SHP77 (cell line): Measurements from ENCODE around the gene ZNF730.
"Not testable (repeated sequence)": the region's sequence is repeated elsewhere in the genome, so short reads cannot be mapped to it uniquely, and the experiment has no call there.

Experiments
- DNase-seq, 2 experiments: peaks; one replicate each; lab custom pipeline; 2025; lab: John Stamatoyannopoulos, UW

The ZNF730 gene

DNA sequence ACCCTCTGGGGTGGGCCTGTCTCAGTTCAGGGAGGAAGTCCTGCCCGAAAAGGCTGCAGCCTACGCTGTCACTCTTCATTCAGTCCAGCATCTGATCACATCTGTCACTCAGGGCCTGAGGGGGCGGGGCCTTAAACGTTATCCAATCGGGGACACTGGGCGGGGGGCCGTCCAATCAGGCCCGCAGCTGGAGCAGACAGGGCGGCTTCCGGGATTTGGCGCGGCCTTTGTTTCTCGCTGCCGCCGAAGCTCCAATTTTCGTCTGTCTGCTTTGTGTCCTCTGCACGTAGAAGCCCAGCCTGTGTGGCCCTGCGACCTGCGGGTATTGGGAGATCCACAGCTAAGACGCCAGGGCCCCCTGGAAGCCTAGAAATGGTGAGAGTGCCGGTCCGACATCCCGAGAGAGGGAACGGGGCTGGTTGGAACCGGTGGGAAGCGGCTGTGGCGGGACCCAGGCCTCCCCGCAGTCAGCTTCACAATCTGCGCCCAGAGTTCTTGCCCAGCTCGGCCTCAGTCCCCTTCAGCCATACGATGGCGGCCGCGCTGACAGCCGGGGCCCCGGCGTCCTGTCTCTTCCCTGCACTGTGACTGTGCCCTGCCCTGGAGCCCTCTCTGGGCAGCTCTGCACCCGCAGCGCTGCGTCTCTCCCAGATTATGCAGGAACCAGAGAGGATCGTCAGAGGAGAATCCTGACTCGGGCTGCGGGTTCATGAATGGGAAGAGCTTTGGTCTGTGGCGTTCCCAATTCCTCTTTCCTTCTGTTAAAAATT lies at the start of gene ZNF730:
Gene ZNF730, plus strand, starts transcription at position 224 of the 770 bp plus-strand sequence. Its CDS starts 149 bp downstream, at position 373.
- peak in 1 of 2 experiments; percentile 14 for DNase-seq

- DNase-seq = no peak
Measured at GRCh38 chr19:23070353-23071146, 46.3 kb upstream of the ZNF730 start.

GRCh38 chr19:23071147-23071511 lies 45.7 kb upstream of the ZNF730 start:
- no peak for DNase-seq

DNA sequence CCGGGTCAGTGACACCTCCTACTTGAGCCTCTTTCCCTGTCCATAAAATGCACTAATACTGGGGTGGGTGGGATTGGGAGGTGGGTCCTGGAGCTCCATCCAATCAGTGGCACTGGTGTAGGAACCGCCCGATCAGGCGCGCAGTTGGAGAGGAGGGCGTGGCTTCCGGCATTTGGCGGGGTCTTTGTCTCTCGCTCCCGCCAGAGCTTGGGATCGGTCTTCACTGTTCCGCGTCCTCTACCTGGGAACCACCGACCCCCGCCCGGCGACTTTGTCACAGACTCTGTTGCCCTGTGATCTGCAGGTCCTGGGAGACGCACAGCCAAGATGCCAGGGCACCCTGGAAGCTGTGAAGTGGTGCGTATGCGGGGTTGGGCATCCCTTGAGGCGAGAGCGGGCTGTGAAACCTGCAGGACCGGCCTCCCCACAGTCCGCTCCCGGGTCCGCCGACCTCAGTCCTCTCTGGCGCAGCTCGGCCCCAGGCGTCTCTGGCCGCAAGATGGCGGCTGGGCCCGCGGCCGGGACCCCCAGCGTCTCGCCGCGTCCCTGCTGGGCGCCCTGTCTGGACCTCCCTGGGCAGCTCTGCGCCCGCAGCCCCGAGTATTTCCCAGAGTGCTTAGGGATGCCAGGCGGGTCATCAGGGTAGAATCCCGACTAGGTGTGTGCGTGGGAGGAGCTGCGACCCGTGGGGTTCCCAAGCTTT lies 41.6 kb upstream of the ZNF730 start:
- no peak for DNase-seq

- not testable (repeated sequence) for DNase-seq
Measured at GRCh38 chr19:23077776-23078175, 39.0 kb upstream of the ZNF730 start.

DNA sequence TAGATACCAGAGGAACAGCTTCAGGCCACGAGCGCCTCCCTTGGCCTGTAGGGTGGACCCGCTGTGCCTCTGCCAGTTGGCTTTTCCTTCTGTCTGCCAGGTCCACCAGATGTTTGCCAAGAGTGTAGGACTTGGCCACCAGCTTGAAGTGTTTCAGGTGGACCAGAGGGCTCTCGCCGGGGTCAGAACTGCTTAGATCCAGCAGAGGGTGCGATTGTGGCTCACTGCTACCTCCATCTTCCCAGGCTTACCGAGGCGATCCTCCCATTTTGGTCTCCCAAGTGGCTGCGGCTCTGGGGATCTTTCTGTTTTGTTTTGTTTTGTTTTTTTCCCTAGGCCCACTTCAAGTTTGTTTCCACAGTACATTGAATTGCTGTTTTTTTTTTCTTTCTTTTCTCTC lies 23.0 kb upstream of the ZNF730 start:
- DNase-seq = no peak

GRCh38 chr19:23095418-23095817 lies 21.4 kb upstream of the ZNF730 start:
- DNase-seq = no peak

- DNase-seq = no peak
Measured at GRCh38 chr19:23098286-23098685, 18.5 kb upstream of the ZNF730 start.

GRCh38 chr19:23098988-23099387 lies 17.8 kb upstream of the ZNF730 start:
- no peak for DNase-seq

GRCh38 chr19:23099966-23100365 lies 16.9 kb upstream of the ZNF730 start:
- DNase-seq = no peak

- DNase-seq = no peak
Measured at GRCh38 chr19:23101241-23101640, 15.6 kb upstream of the ZNF730 start.

DNA sequence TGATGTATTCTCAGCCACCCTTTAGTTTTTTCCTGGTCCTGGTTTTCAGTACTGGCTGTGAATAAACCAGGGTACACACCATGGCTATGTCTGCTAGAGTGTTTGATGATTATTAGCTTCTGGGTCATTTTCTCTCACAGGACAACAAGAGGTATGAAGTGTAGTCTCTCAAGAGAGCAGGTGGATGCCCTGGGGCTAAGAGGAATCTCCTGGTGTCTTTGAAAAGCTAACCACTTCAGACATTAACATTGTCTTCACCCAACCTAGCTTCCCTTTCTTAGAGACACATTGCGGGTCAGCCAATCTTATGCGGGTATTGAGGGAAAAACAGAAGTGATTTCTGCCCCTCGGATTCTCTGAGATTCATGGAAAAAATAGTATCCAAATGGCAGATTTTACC lies 1.6 kb downstream of the ZNF730 start:
- no peak for DNase-seq

DNA sequence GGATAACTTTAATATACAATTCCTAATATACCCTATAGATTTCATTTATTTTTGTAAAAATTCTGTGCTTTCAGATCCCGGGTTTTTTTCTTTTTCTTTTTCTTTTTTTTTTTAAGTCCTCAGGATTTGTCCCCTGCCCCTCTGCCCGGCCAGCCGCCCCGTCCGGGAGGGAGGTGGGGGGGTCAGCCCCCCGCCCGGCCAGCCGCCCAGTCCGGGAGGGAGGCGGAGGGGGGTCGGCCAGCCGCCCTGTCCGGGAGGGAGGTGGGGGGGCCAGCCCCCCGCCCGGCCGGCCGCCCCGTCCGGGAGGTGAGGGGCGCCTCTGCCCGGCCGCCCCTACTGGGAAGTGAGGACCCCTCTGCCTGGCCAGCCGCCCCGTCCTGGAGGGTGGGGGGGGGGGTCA lies 17.4 kb downstream of the ZNF730 start:
- not testable (repeated sequence) for DNase-seq

DNA sequence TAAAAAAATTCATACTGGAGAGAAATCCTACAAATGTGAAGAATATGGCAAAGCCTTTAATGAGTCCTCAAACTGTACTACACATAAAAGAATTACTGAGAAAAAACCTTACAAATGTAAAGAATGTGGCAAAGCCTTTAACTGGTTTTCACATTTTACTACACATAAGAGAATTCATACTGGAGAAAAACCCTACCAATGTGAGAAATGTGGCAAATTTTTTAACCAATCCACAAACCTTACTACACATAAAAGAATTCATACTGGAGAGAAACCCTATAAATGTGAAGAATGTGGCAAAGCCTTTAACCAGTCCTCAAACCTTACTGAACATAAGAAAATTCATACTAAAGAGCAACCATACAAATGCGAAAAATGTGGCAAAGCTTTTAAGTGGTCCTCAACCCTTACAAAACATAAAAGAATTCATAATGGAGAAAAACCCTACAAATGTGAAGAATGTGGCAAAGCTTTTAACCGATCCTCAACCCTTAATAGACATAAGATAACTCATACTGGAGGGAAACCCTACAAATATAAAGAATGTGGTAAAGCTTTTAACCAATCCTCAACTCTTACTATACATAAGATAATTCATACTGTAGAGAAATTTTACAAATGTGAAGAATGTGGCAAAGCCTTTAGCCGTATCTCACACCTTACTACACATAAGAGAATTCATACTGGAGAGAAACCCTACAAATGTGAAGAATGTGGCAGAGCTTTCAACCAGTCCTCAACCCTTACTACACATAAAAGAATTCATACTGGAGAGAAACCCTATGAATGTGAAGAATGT lies 29.0 kb downstream of the ZNF730 start:
- DNase-seq = no peak

DNA sequence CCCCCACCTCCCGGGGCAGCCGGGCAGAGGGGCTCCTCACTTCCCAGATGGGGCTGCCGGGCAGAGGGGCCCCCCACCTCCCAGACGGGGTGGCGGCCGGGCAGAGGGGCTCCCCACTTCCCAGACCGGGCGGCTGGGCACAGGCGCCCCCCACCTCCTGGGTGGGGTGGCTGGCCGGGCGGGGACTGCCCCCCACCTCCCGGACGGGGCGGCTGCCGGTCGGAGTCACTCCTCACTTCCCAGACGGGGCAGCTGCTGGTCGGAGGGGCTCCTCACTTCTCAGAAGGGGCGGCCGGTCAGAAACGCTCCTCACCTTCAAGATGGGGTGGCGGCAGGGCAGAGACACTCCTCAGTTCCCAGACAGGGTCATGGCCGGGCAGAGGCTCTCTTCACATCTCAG lies 43.9 kb downstream of the ZNF730 start:
- DNase-seq = no peak

DNA sequence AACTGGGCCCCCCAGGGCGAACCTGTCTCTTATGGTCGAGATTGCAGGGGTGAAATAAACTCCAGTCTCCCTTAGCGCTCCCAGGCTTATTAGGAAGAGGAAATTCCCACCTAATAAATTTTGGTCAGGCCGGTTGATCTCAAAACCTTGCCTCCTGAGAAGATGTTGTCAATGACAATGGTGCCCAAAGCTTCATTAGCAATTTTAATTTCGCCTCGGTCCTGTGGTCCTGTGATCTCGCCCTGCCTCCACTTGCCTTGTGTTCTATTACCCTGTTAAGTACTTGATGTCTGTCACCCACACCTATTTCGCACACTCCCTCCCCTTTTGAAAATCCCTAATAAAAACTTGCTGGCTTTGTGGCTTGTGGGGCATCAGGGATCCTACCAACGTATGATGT lies 51.5 kb downstream of the ZNF730 start:
- DNase-seq = not testable (repeated sequence)

- no peak for DNase-seq
Measured at GRCh38 chr19:23183251-23183650, 66.4 kb downstream of the ZNF730 start.

- no peak for DNase-seq
Measured at GRCh38 chr19:23190341-23190740, 73.5 kb downstream of the ZNF730 start.
